ENCODE results near the gene CACNG4.

GRCh38 chr17:67071595-67071994, 107.1 kb downstream of the CACNG4 start:
- no peak for TF ChIP-seq CTCF (IDR thresholded peaks at IDR 0.05)
- TF ChIP-seq, protein P1, sequence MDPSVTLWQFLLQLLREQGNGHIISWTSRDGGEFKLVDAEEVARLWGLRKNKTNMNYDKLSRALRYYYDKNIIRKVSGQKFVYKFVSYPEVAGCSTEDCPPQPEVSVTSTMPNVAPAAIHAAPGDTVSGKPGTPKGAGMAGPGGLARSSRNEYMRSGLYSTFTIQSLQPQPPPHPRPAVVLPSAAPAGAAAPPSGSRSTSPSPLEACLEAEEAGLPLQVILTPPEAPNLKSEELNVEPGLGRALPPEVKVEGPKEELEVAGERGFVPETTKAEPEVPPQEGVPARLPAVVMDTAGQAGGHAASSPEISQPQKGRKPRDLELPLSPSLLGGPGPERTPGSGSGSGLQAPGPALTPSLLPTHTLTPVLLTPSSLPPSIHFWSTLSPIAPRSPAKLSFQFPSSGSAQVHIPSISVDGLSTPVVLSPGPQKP (IDR thresholded peaks at IDR 0.05; ENCODE audit: low read depth, low read length), result no peak

All from A549 (cell line).